Epithelial cell of alveolus of lung (primary cell): ENCODE measurements around the gene MAPK13. TPM values are rescaled to one million over a fixed set of nuclear protein-coding genes. Genes with fewer than 3 reads are reported as not detected.

Source experiments
- total RNA-seq: library from RNA; depleted of rRNA; stranded (reverse); fragments of >200 nt; gene quantifications from 2 replicates; pipeline ENCODE4 v1.2.1, GENCODE V29; 2015

MAPK13 gene
- total RNA-seq = 5.7 and 23.0 TPM in 2 replicates

DNA sequence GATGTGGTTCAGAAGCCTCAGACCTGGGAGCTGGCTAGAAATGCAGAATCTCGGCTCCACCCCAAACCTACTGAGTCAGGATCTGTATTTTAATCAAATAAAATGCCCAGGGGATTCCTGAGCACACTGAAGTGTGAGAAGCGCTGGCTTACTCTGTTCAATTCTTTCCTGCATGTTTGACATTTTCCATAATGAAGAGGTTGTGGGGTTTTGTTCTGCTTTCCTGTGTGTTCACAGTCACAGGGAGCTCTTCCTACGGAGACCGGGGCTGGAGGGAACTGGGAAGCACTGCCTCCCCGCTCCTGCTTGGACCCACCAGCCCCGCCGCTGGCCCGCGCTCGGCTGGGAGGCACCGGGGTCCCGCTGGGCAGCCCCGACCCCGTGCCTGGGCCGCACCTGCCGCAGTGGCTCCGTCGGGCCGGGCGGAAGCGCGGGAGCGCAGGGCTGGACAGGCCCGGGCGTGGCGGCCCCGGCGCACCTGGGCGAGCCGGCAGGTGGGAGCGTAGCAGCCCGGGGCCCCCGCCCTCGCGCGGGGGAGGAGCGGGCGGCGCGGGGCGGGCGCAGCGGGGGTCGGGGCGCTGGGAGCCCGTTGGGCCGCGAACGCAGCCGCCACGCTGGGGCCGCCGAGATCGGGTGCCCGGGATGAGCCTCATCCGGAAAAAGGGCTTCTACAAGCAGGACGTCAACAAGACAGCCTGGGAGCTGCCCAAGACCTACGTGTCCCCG, at the start of gene MAPK13:
Gene MAPK13 (plus strand): TSS at position 573 of the 726 bp plus-strand sequence. CDS start 70 bp downstream, at position 643.

Other genes starting within 250 kb of the MAPK13 start
- 51.3 and 57.2 TPM in 2 replicates for gene SRPK1, start 209.4 kb upstream of the MAPK13 start, total RNA-seq
- gene SLC26A8, start 105.9 kb upstream of the MAPK13 start, total RNA-seq = not detected in 2 replicates
- 38.9 and 64.9 TPM in 2 replicates for gene MAPK14, start 102.7 kb upstream of the MAPK13 start, total RNA-seq
- 9.4 and 15.6 TPM in 2 replicates for gene BRPF3, start 66.2 kb downstream of the MAPK13 start, total RNA-seq
- not detected in 2 replicates for gene PNPLA1, start 139.5 kb downstream of the MAPK13 start, total RNA-seq
- not detected in 2 replicates for gene BNIP5, start 206.4 kb downstream of the MAPK13 start, total RNA-seq